ENCODE measurements around the gene WNT7B. TPM values are rescaled to one million over a fixed set of nuclear protein-coding genes. Genes with fewer than 3 reads are reported as not detected.

WNT7B gene
- total and polyA plus RNA-seq, 2 of the 8 experiments (the other 6 are each of a cell fraction or from before 2014, with no cell fraction given): 0.14 to 0.24 TPM

- Histone ChIP-seq H2BK15ac (ENCODE audit: low read length) (no peak overlapping the region), H3K36me3 (ENCODE audit: control insufficient read depth in 2 of 4, insufficient read depth in 4 of 4, low read length in 3 of 4) (no peaks in the 10 kb centered on the region), H2AFZ (ENCODE audit: low read length) (no peak overlapping the region), H3K79me1 (ENCODE audit: low read depth, low read length) (no peaks in the 10 kb centered on the region), H4K8ac (ENCODE audit: extremely low read depth, insufficient read depth, low read length) (no peak overlapping the region), H3K27ac (ENCODE audit: low read depth, low read length) (no peak overlapping the region), H2BK20ac (ENCODE audit: low read length) (no peak overlapping the region), H3K9me3 (ENCODE audit: insufficient read depth in 2 of 2, low read depth in 1 of 2, low read length in 1 of 2) (no peaks in the 10 kb centered on the region), H4K91ac (replicated peaks; ENCODE audit: insufficient read length, low read length) (no peak overlapping the region), H3K27me3 (replicated peaks in 1 of 4; ENCODE audit: control insufficient read depth in 3 of 4, extremely low read depth in 1 of 4, insufficient read depth in 3 of 4, low read length in 3 of 4) (peaks cover 0 to 2% (median 0%) of the 10 kb centered on the region in 4 experiments; a peak in 1 of 7 replicates), H2AK5ac (ENCODE audit: low read depth, low read length) (no peak overlapping the region), H4K20me1 (replicated peaks in 1 of 2; ENCODE audit: control insufficient read depth in 1 of 2, insufficient read depth in 2 of 2, low read length in 2 of 2) (peaks cover 2 to 5% of the 10 kb centered on the region in 2 experiments), H3K4ac (replicated peaks; ENCODE audit: insufficient read length, low read depth, low read length) (no peak overlapping the region), H3K4me2 (ENCODE audit: insufficient read depth in 1 of 2, low read depth in 2 of 2, low read length in 2 of 2) (no peak overlapping the region), H4K5ac (ENCODE audit: insufficient read length, low read depth, low read length) (no peak overlapping the region), H3K56ac (replicated peaks; ENCODE audit: insufficient read length, low read depth, low read length) (no peak overlapping the region), H2BK5ac (ENCODE audit: low read depth, low read length) (no peak overlapping the region), H2BK120ac (replicated peaks; ENCODE audit: low read depth, low read length) (no peak overlapping the region), H3K4me1 (replicated peaks in 1 of 4; ENCODE audit: control insufficient read depth in 3 of 4, insufficient read depth in 4 of 4, low read length in 3 of 4) (peaks cover 0 to 3% (median 0%) of the 10 kb centered on the region in 4 experiments; a peak in 1 of 7 replicates), H3K23me2 (ENCODE audit: low read depth, low read length) (no peaks in the 10 kb centered on the region), H3K23ac (ENCODE audit: insufficient read length) (no peak overlapping the region), H3K4me3 (ENCODE audit: extremely low read depth in 1 of 4, insufficient read depth in 2 of 4, low read depth in 3 of 4, low read length in 4 of 4) (no peak overlapping the region), H3K9ac (replicated peaks in 1 of 4; ENCODE audit: extremely low read depth in 1 of 4, low read depth in 3 of 4, low read length in 3 of 4) (no peak overlapping the region), H3K18ac (ENCODE audit: extremely low read depth, low read length) (no peak overlapping the region), H3K14ac (ENCODE audit: insufficient read length) (no peak overlapping the region), H3K79me2 (ENCODE audit: control insufficient read depth in 1 of 2, insufficient read depth in 2 of 2, low read length in 2 of 2) (no peaks in the 10 kb centered on the region), H2BK12ac (ENCODE audit: low read depth, low read length) (no peak overlapping the region)
- FAIRE-seq (no peak), DNase-seq (ENCODE audit: low read depth in 1 of 2, low spot score in 2 of 2) (no peak)
- WGBS, 2 experiments (ENCODE audit: extremely low coverage in 1 of 2, insufficient coverage in 1 of 2, insufficient read length in 1 of 2, insufficient replicate concordance in 2 of 2, low coverage in 1 of 2, low lambda C conversion rate in 2 of 2, missing lambda C conversion rate in 1 of 2): 89% methylated on average over 23 of the region's 27 CpGs; no CpG with 5 or more reads in 1 of the 2 experiments
- ChIA-PET CTCF (ENCODE audit: partially characterized antibody) (no interaction called here), POLR2A (ENCODE audit: partially characterized antibody) (interaction anchor here (0.9 kb wide), 1 partner anchor 10 kb away, joined by 3 read pairs; no protein-coding TSS in a partner anchor)
- TF ChIP-seq SP4 (IDR thresholded peaks at IDR 0.05; ENCODE audit: low read length): no peak
- TF ChIP-seq SIN3A (conservative IDR thresholded peaks at IDR 0.05 in 1 of 2, IDR thresholded peaks at IDR 0.05 in 1 of 2; ENCODE audit: low read depth in 1 of 2, low read length in 2 of 2): no peak
- TF ChIP-seq YY1 (IDR thresholded peaks at IDR 0.05; ENCODE audit: low read depth, low read length): no peak
- no peak for TF ChIP-seq CBX8 (IDR thresholded peaks at IDR 0.05; ENCODE audit: borderline replicate concordance, low read depth, low read length)
- TF ChIP-seq SP2 (IDR thresholded peaks at IDR 0.05; ENCODE audit: low read length): no peak
- no peak for TF ChIP-seq RFX5 (IDR thresholded peaks at IDR 0.05; ENCODE audit: borderline replicate concordance, low read depth, low read length)
- TF ChIP-seq SRF (IDR thresholded peaks at IDR 0.05; ENCODE audit: low read depth, low read length): no peak
- TF ChIP-seq ATF3 (IDR thresholded peaks at IDR 0.05; ENCODE audit: insufficient read depth, low read depth, low read length): no peak
- no peak for TF ChIP-seq PHF8 (conservative IDR thresholded peaks at IDR 0.05; ENCODE audit: low read depth, low read length)
- TF ChIP-seq POLR2A (IDR thresholded peaks at IDR 0.05; ENCODE audit: control extremely low read depth in 1 of 2, low read depth in 2 of 2, low read length in 2 of 2): no peak
- TF ChIP-seq RAD21 (IDR thresholded peaks at IDR 0.05 in 1 of 2, conservative IDR thresholded peaks at IDR 0.05 in 1 of 2; ENCODE audit: low read depth in 2 of 2, low read length in 2 of 2): no peak
- no peak for TF ChIP-seq ZNF274 (IDR thresholded peaks at IDR 0.05; ENCODE audit: borderline replicate concordance, extremely low read depth, low read length)
These were observed 88.5 kb downstream of the WNT7B start for GRCh38 chr22:45888221-45889092.
